Upper lobe of right lung (tissue), 1 donor: Measurements from ENCODE around the gene SNED1. TPM values are rescaled to one million over a fixed set of nuclear protein-coding genes. Genes with fewer than 3 reads are reported as not detected.

Experiments used
- ATAC-seq: fragments of 200-7000 bp; cut with Tn5 transposase; one replicate; pipeline ENCODE4 v1.9.1; 2020; ENCODE audit warnings: mild to moderate bottlenecking, moderate library complexity
- DNase-seq: peaks from one replicate; pipeline ENCODE4 v3.0.0-alpha.2; 2020
- H3K27ac ChIP-seq: fragments of 200-600 bp; one replicate; pipeline ENCODE4 v1.8.0; 2022
- H3K27me3 ChIP-seq: fragments of 200-600 bp; one replicate; pipeline ENCODE4 v1.8.0; 2022; ENCODE audit warnings: mild to moderate bottlenecking
- H3K36me3 ChIP-seq: fragments of 200-600 bp; one replicate; pipeline ENCODE4 v1.8.0; 2022
- H3K4me1 ChIP-seq: fragments of 200-600 bp; one replicate; pipeline ENCODE4 v1.8.0; 2022
- H3K4me3 ChIP-seq: fragments of 200-600 bp; one replicate; pipeline ENCODE4 v1.8.0; 2022; ENCODE audit warnings: mild to moderate bottlenecking
- H3K9me3 ChIP-seq: fragments of 200-600 bp; one replicate; pipeline ENCODE4 v1.8.0; 2022
- CTCF ChIP-seq: fragments of 200-600 bp; IDR thresholded peaks from one replicate; pipeline ENCODE4 v1.8.0; 2022; ENCODE audit warnings: antibody characterized with exemption
- intact Hi-C: fragments of 100-400 bp; cut with DNase I; formaldehyde crosslinking; loops from one replicate; pipeline ENCODE4 v1.11.0; 2022
- total RNA-seq: library from RNA; stranded (reverse); fragmentation: NEBNext Ultra II Directional; extraction: Animal tissue kit (Norgen Biotek cat#: 25700); gene quantifications from one replicate; pipeline ENCODE4 v1.2.1, GENCODE V29; 2021
- donor health status: DM: no; HTN: yes; CAD: no; lungs with severe emphysema.

SNED1 gene
- total RNA-seq, 1 donor from 2014 or later: 38.4 TPM

GRCh38 chr2:240963065-240963867, 35.2 kb upstream of the SNED1 start:
- peaks cover 23% of the 10 kb centered on the region for H3K4me1 ChIP-seq
- TF ChIP-seq CTCF: no peak
- peak overlapping the region; percentile 66 for H3K27ac ChIP-seq
- no peaks in the 10 kb centered on the region for H3K36me3 ChIP-seq
- H3K9me3 ChIP-seq: no peaks in the 10 kb centered on the region
- peak; percentile 58 for DNase-seq
- intact Hi-C loops: no loop called here
- no peak overlapping the region for H3K4me3 ChIP-seq
- H3K27me3 ChIP-seq: no peaks in the 10 kb centered on the region
- no peak for ATAC-seq

GRCh38 chr2:240963868-240964703, 34.3 kb upstream of the SNED1 start:
- Histone ChIP-seq H3K4me3 (no peak overlapping the region), H3K27ac (no peak overlapping the region), H3K4me1 (peaks cover 23% of the 10 kb centered on the region), H3K9me3 (no peaks in the 10 kb centered on the region), H3K36me3 (no peaks in the 10 kb centered on the region), H3K27me3 (no peaks in the 10 kb centered on the region)
- ATAC-seq (no peak), DNase-seq (peak; percentile 62)
- TF ChIP-seq CTCF: no peak
- intact Hi-C loops: no loop called here

GRCh38 chr2:240964704-240965295, 33.6 kb upstream of the SNED1 start:
- no peaks in the 10 kb centered on the region for H3K9me3 ChIP-seq
- TF ChIP-seq CTCF: no peak
- H3K36me3 ChIP-seq: no peaks in the 10 kb centered on the region
- peaks cover 22% of the 10 kb centered on the region for H3K4me1 ChIP-seq
- H3K4me3 ChIP-seq: no peak overlapping the region
- H3K27me3 ChIP-seq: no peaks in the 10 kb centered on the region
- no peak for ATAC-seq
- peak overlapping the region; percentile 17 for H3K27ac ChIP-seq
- peak; percentile 58 for DNase-seq
- intact Hi-C loops: no loop called here

- ATAC-seq (peak; percentile 66), DNase-seq (peak; percentile 84)
- peak overlapping the region; percentile 17 for H3K27ac ChIP-seq
- intact Hi-C loops: no loop called here
- no peaks in the 10 kb centered on the region for H3K9me3 ChIP-seq
- no peaks in the 10 kb centered on the region for H3K27me3 ChIP-seq
- H3K36me3 ChIP-seq: no peaks in the 10 kb centered on the region
- TF ChIP-seq CTCF: no peak
- H3K4me3 ChIP-seq: no peak overlapping the region
- H3K4me1 ChIP-seq: peaks cover 16% of the 10 kb centered on the region
Measured at GRCh38 chr2:240965296-240965904, 33.0 kb upstream of the SNED1 start.

- H3K27ac ChIP-seq: no peak overlapping the region
- peaks cover 14% of the 10 kb centered on the region for H3K4me1 ChIP-seq
- H3K9me3 ChIP-seq: no peaks in the 10 kb centered on the region
- intact Hi-C loops: no loop called here
- TF ChIP-seq CTCF: no peak
- ATAC-seq (peak; percentile 1), DNase-seq (no peak)
- H3K27me3 ChIP-seq: no peaks in the 10 kb centered on the region
- H3K4me3 ChIP-seq: no peak overlapping the region
- no peaks in the 10 kb centered on the region for H3K36me3 ChIP-seq
Measured at GRCh38 chr2:240965905-240966456, 32.4 kb upstream of the SNED1 start.
